H1 (cell line): ENCODE data around the gene PRDX3. TPM values are rescaled to one million over a fixed set of nuclear protein-coding genes. Genes with fewer than 3 reads are reported as not detected.

ENCODE experiments used
- CTCF ChIA-PET: fragments of 300-600 bp; sonication (Branson Sonifier 250); formaldehyde crosslinking; loops from one replicate; lab custom pipeline; 2021; ENCODE audit not compliant: partially characterized antibody; lab: Charles Lee
- POLR2A ChIA-PET: fragments of 300-600 bp; sonication (Branson Sonifier 250); formaldehyde crosslinking; loops from one replicate; lab custom pipeline; 2021; ENCODE audit warnings: inconsistent platforms; ENCODE audit not compliant: partially characterized antibody; lab: Charles Lee
- DNase-seq, 2 experiments: peaks; one replicate each; pipeline versions ENCODE4 v3.0.0 to v3.0.0-alpha.2; 2010 to 2022; ENCODE audit warnings: low spot score in 2 of 2, low read depth in 1 of 2, mixed read lengths in 1 of 2
- FAIRE-seq: peaks from 2 replicates; lab custom pipeline; 2011; peaks lifted over from hg19 to GRCh38; lab: Jason Lieb, UNC
- H2AFZ ChIP-seq: 2 replicates; pipeline ENCODE4 v1.8.1; 2012; ENCODE audit warnings: low read length, inconsistent platforms
- H2AK5ac ChIP-seq: 2 replicates; pipeline ENCODE4 v1.6.1; 2013; ENCODE audit warnings: low read depth, low read length
- H2BK120ac ChIP-seq: replicated peaks from 2 replicates; pipeline ENCODE3; 2013; ENCODE audit warnings: low read depth, low read length, inconsistent platforms
- H2BK12ac ChIP-seq: 2 replicates; pipeline ENCODE4 v1.6.1; 2013; ENCODE audit warnings: low read depth, low read length
- H2BK15ac ChIP-seq: 2 replicates; pipeline ENCODE4 v1.6.1; 2013; ENCODE audit warnings: low read length
- H2BK20ac ChIP-seq: 2 replicates; pipeline ENCODE4 v1.6.1; 2013; ENCODE audit warnings: low read length
- H2BK5ac ChIP-seq: 2 replicates; pipeline ENCODE4 v1.6.1; 2013; ENCODE audit warnings: low read depth, low read length
- H3K14ac ChIP-seq: 2 replicates; pipeline ENCODE4 v1.6.1; 2013; ENCODE audit warnings: inconsistent platforms; ENCODE audit not compliant: insufficient read length
- H3K18ac ChIP-seq: 2 replicates; pipeline ENCODE4 v1.6.1; 2013; ENCODE audit warnings: low read length; ENCODE audit errors: extremely low read depth
- H3K23ac ChIP-seq: 2 replicates; pipeline ENCODE4 v1.6.1; 2013; ENCODE audit warnings: inconsistent platforms; ENCODE audit not compliant: insufficient read length
- H3K23me2 ChIP-seq: 2 replicates; pipeline ENCODE4 v1.6.1; 2013; ENCODE audit warnings: low read depth, low read length
- H3K27ac ChIP-seq: 2 replicates; pipeline ENCODE4 v1.6.1; 2011; ENCODE audit warnings: low read depth, low read length, inconsistent platforms
- H3K27me3 ChIP-seq, 4 experiments: replicated peaks in 1 of 4; 1 replicate in 1 of 4; 2 replicates in 3 of 4; pipeline versions ENCODE4 v1.6.1 to v1.8.1; 2011 to 2013; ENCODE audit warnings: low read length in 3 of 4, mild to moderate bottlenecking in 3 of 4, inconsistent platforms in 2 of 4, mixed read lengths in 2 of 4, moderate library complexity in 1 of 4; ENCODE audit not compliant: control insufficient read depth in 3 of 4, insufficient read depth in 3 of 4; ENCODE audit errors: extremely low read depth in 1 of 4
- H3K36me3 ChIP-seq, 4 experiments: 2 replicates each; pipeline versions ENCODE4 v1.6.1 to v1.8.1; 2011 to 2013; ENCODE audit warnings: mild to moderate bottlenecking in 4 of 4, low read length in 3 of 4, moderate library complexity in 2 of 4, control low read depth in 1 of 4, inconsistent platforms in 1 of 4; ENCODE audit not compliant: insufficient read depth in 4 of 4, control insufficient read depth in 2 of 4
- H3K4ac ChIP-seq: replicated peaks from 2 replicates; pipeline ENCODE3; 2013; ENCODE audit warnings: low read length, low read depth, mixed read lengths, inconsistent platforms; ENCODE audit not compliant: insufficient read length
- H3K4me1 ChIP-seq, 4 experiments: replicated peaks in 1 of 4; 1 replicate in 1 of 4; 2 replicates in 3 of 4; pipeline versions ENCODE4 v1.6.1 to v1.8.1; 2011 to 2013; ENCODE audit warnings: low read length in 3 of 4, inconsistent platforms in 2 of 4, mixed read lengths in 1 of 4; ENCODE audit not compliant: insufficient read depth in 4 of 4, control insufficient read depth in 3 of 4
- H3K4me2 ChIP-seq, 2 experiments: 2 replicates each; pipeline versions ENCODE4 v1.6.1 to v1.8.1; 2011 to 2013; ENCODE audit warnings: low read depth in 2 of 2, low read length in 2 of 2, control low read depth in 1 of 2, inconsistent platforms in 1 of 2, mild to moderate bottlenecking in 1 of 2; ENCODE audit not compliant: insufficient read depth in 1 of 2
- H3K4me3 ChIP-seq, 4 experiments: fragments of 200-600, 300-600 bp in 1 of 4; sonication (generic), shearing (Covaris generic), sonication (Bioruptor Twin) in 1 of 4; 2 replicates each; pipeline versions ENCODE4 v1.5.1 to v1.8.1; 2011 to 2016; ENCODE audit warnings: low read length in 4 of 4, low read depth in 3 of 4, control low read depth in 2 of 4, inconsistent platforms in 2 of 4, mild to moderate bottlenecking in 2 of 4, mixed read lengths in 1 of 4, moderate library complexity in 1 of 4; ENCODE audit not compliant: insufficient read depth in 2 of 4; ENCODE audit errors: extremely low read depth in 1 of 4
- H3K56ac ChIP-seq: replicated peaks from 2 replicates; pipeline ENCODE3; 2013; ENCODE audit warnings: low read depth, mild to moderate bottlenecking, mixed read lengths, low read length, inconsistent platforms; ENCODE audit not compliant: insufficient read length
- H3K79me1 ChIP-seq: 2 replicates; pipeline ENCODE4 v1.6.1; 2013; ENCODE audit warnings: low read depth, low read length, control low read depth
- H3K79me2 ChIP-seq, 2 experiments: 2 replicates each; pipeline versions ENCODE4 v1.6.1 to v1.8.1; 2012 to 2013; ENCODE audit warnings: low read length in 2 of 2, mild to moderate bottlenecking in 2 of 2, inconsistent platforms in 1 of 2; ENCODE audit not compliant: insufficient read depth in 2 of 2, control insufficient read depth in 1 of 2
- H3K9ac ChIP-seq, 4 experiments: replicated peaks in 1 of 4; 1 replicate in 1 of 4; 2 replicates in 3 of 4; pipeline versions ENCODE4 v1.6.1 to v1.8.1; 2011 to 2013; ENCODE audit warnings: low read depth in 3 of 4, low read length in 3 of 4, control low read depth in 2 of 4, mild to moderate bottlenecking in 2 of 4, moderate library complexity in 2 of 4, inconsistent platforms in 1 of 4; ENCODE audit errors: extremely low read depth in 1 of 4
- H3K9me3 ChIP-seq, 2 experiments: 2 replicates each; pipeline versions ENCODE4 v1.6.1 to v1.8.1; 2012 to 2013; ENCODE audit warnings: mild to moderate bottlenecking in 2 of 2, moderate library complexity in 2 of 2, control low read depth in 1 of 2, inconsistent platforms in 1 of 2, low read depth in 1 of 2, low read length in 1 of 2, mixed read lengths in 1 of 2; ENCODE audit not compliant: insufficient read depth in 2 of 2
- H4K20me1 ChIP-seq, 2 experiments: replicated peaks in 1 of 2; 2 replicates each; pipeline versions ENCODE3 to v1.8.1; 2011 to 2013; ENCODE audit warnings: inconsistent platforms in 2 of 2, low read length in 2 of 2, mild to moderate bottlenecking in 1 of 2; ENCODE audit not compliant: insufficient read depth in 2 of 2, control insufficient read depth in 1 of 2
- H4K5ac ChIP-seq: 2 replicates; pipeline ENCODE4 v1.6.1; 2013; ENCODE audit warnings: low read length, low read depth, mixed read lengths, inconsistent platforms; ENCODE audit not compliant: insufficient read length
- H4K8ac ChIP-seq: 2 replicates; pipeline ENCODE4 v1.8.0; 2013; ENCODE audit warnings: mild to moderate bottlenecking, moderate library complexity, low read length, inconsistent platforms; ENCODE audit not compliant: insufficient read depth; ENCODE audit errors: extremely low read depth
- H4K91ac ChIP-seq: replicated peaks from 2 replicates; pipeline ENCODE3; 2013; ENCODE audit warnings: low read length, mixed read lengths, inconsistent platforms; ENCODE audit not compliant: insufficient read length
- CHD1 ChIP-seq: IDR thresholded peaks from 2 replicates; pipeline ENCODE4 v1.6.1; 2012; ENCODE audit warnings: low read depth, low read length, improper control_type of control experiment
- MAFK ChIP-seq: IDR thresholded peaks from 2 replicates; pipeline ENCODE4 v1.6.1; 2012; ENCODE audit warnings: low read depth, mild to moderate bottlenecking, improper control_type of control experiment, low read length
- WGBS, 2 experiments: shearing (Covaris generic) in 1 of 2; methylation state at CpG; one replicate each; pipeline versions ENCODE4 v1.1.6 to v1.1.7; 2013 to 2015; ENCODE audit warnings: low lambda C conversion rate in 2 of 2, mixed read lengths in 2 of 2, inconsistent platforms in 1 of 2, low coverage in 1 of 2, missing lambda C conversion rate in 1 of 2; ENCODE audit not compliant: insufficient replicate concordance in 2 of 2, insufficient coverage in 1 of 2, insufficient read length in 1 of 2; ENCODE audit errors: extremely low coverage in 1 of 2, missing lambda C conversion rate in 1 of 2; 5-methylcytosine and 5-hydroxymethylcytosine counted together
- polyA plus RNA-seq, 7 experiments: library from polyadenylated mRNA; depleted of rRNA in 3 of 7; stranded (reverse) in 5 of 7; unstranded in 2 of 7; fragments of >200 nt in 5 of 7; fragments of 200-250 nt in 2 of 7; gene quantifications; 1 replicate in 5 of 7; 2 replicates in 1 of 7; 4 replicates in 1 of 7; pipeline versions ENCODE4 v1.2.1 to v1.2.3, GENCODE V29; 2011 to 2013; ENCODE audit warnings: missing spikeins in 2 of 7, mixed read lengths in 2 of 7
- total RNA-seq: library from RNA; stranded (reverse); fragmentation: NEBNext Ultra II Directional; extraction: Animal tissue kit (Norgen Biotek cat#: 25700); gene quantifications from 2 replicates; pipeline ENCODE4 v1.2.1, GENCODE V29; 2021

PRDX3 gene
- total and polyA plus RNA-seq, 2 of the 8 experiments (the other 6 are each of a cell fraction or from before 2014, with no cell fraction given): 201 to 208 TPM

DNA sequence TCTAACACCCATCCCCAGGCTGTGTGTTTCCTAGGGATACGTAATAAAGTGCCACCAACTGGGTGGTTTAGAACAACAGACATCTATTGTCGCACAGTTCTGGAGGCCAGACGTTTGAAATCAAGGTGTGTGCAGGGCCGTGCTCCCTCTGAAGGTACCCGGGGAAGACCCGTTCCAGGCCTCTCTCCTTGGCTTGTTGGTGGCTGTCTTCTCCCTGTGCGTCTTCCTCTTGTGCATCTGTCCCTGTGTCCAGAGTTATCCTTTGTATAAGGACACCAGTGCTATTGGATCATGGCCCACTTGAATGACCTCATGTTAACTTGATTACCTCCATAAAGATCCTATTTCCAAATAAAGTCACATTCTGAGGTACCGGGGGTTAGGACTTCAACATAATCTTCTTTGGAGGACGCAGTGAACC lies 44.4 kb upstream of the PRDX3 start:
- no peak overlapping the region for H3K9ac ChIP-seq
- ChIA-PET CTCF (interaction anchor here (1.0 to 4.3 kb wide), 7 partner anchors 11 to 25 kb away, joined by 3 to 19 read pairs (median 8); partner anchors contain the start of gene GRK5), POLR2A (no interaction called here)
- H2BK20ac ChIP-seq: no peak overlapping the region
- no peak overlapping the region for H2AK5ac ChIP-seq
- H2BK15ac ChIP-seq: no peak overlapping the region
- H3K4ac ChIP-seq: no peak overlapping the region
- H4K8ac ChIP-seq: 0 out of 2 replicates have a peak overlapping the region, but pooled peaks have one; percentile 51
- H3K9me3 ChIP-seq: no peaks in the 10 kb centered on the region
- no peak overlapping the region for H2BK5ac ChIP-seq
- H2AFZ ChIP-seq: no peak overlapping the region
- WGBS, 2 experiments: 89% methylated on average over 9 of the region's 9 CpGs; no CpG with 5 or more reads in 1 of the 2 experiments
- no peak overlapping the region for H2BK12ac ChIP-seq
- H3K4me1 ChIP-seq: peaks cover 2 to 17% (median 7%) of the 10 kb centered on the region in 4 experiments; a peak in 4 of 7 replicates
- no peak overlapping the region for H3K4me3 ChIP-seq
- TF ChIP-seq MAFK (no peak), CHD1 (no peak)
- H3K23ac ChIP-seq: no peak overlapping the region
- no peaks in the 10 kb centered on the region for H3K36me3 ChIP-seq
- no peak overlapping the region for H3K27ac ChIP-seq
- no peaks in the 10 kb centered on the region for H4K20me1 ChIP-seq
- no peak overlapping the region for H3K56ac ChIP-seq
- H3K14ac ChIP-seq: no peak overlapping the region
- no peaks in the 10 kb centered on the region for H3K79me1 ChIP-seq
- H4K91ac ChIP-seq: no peak overlapping the region
- no peaks in the 10 kb centered on the region for H3K79me2 ChIP-seq
- H3K18ac ChIP-seq: no peak overlapping the region
- H3K23me2 ChIP-seq: no peaks in the 10 kb centered on the region
- 0 out of 4 replicates have a peak overlapping the region, but pooled peaks have one; percentile 5 to 8 for H3K4me2 ChIP-seq
- no peak overlapping the region for H4K5ac ChIP-seq
- DNase-seq (no peak), FAIRE-seq (no peak)
- H3K27me3 ChIP-seq: no peaks in the 10 kb centered on the region; a peak in 1 of 7 replicates
- no peak overlapping the region for H2BK120ac ChIP-seq
